HepG2 (cell line): ENCODE measurements around the gene LCA5.

ENCODE experiments used
- ELF1 ChIP-seq: sonication (generic); formaldehyde crosslinking; IDR thresholded peaks from 2 replicates; pipeline ENCODE4 v1.4.0; 2020; ENCODE audit warnings: missing genetic modification reagents
- GABPA ChIP-seq, 2 experiments: IDR thresholded peaks; 2 replicates each; pipeline ENCODE4 v1.6.1; 2011 to 2016; ENCODE audit warnings: low read depth in 2 of 2, low read length in 1 of 2, missing biosample characterization in 1 of 2, missing genetic modification characterization in 1 of 2
- HDAC1 ChIP-seq: sonication (generic); formaldehyde crosslinking; IDR thresholded peaks from 2 replicates; pipeline ENCODE4 v1.5.1; 2020; ENCODE audit warnings: mild to moderate bottlenecking, missing genetic modification reagents
- MAFF ChIP-seq: IDR thresholded peaks from 2 replicates; pipeline ENCODE4 v1.6.1; 2011; ENCODE audit warnings: low read depth, low read length, improper control_type of control experiment
- MYNN ChIP-seq: sonication (generic); formaldehyde crosslinking; IDR thresholded peaks from 2 replicates; pipeline ENCODE4 v1.4.0; 2020; ENCODE audit warnings: mild to moderate bottlenecking, low read depth, missing genetic modification reagents
- NCOA1 ChIP-seq: sonication (generic); formaldehyde crosslinking; IDR thresholded peaks from 2 replicates; pipeline ENCODE4 v1.9.0; 2021; ENCODE audit warnings: missing genetic modification reagents
- NFKBIZ ChIP-seq: IDR thresholded peaks from 2 replicates; pipeline ENCODE4 v1.6.1; 2018; ENCODE audit warnings: missing genetic modification reagents, missing compliant biosample characterization
- TAF1 ChIP-seq: sonication (generic); formaldehyde crosslinking; IDR thresholded peaks from 2 replicates; pipeline ENCODE4 v1.4.0; 2020; ENCODE audit warnings: missing genetic modification reagents
- ZFP90 ChIP-seq: sonication (generic); formaldehyde crosslinking; IDR thresholded peaks from 2 replicates; pipeline ENCODE4 v1.8.0; 2022; ENCODE audit warnings: missing genetic modification reagents, mild to moderate bottlenecking, inconsistent platforms, borderline replicate concordance
- ZNF747 ChIP-seq: sonication (generic); formaldehyde crosslinking; IDR thresholded peaks from 2 replicates; pipeline ENCODE4 v1.8.1; 2023; ENCODE audit warnings: missing genetic modification reagents, mild to moderate bottlenecking, borderline replicate concordance
- TF ChIP-seq, protein P1 (sequence below): sonication (generic); formaldehyde crosslinking; IDR thresholded peaks from 2 replicates; pipeline ENCODE4 v1.5.0; 2020; ENCODE audit warnings: mild to moderate bottlenecking, missing genetic modification reagents, moderate library complexity
- TF ChIP-seq, protein P2 (sequence below): sonication (generic); formaldehyde crosslinking; IDR thresholded peaks from one replicate; pipeline ENCODE4 v1.5.1; 2020; ENCODE audit warnings: mild to moderate bottlenecking, missing genetic modification reagents; ENCODE audit errors: not compliant biosample characterization

DNA sequence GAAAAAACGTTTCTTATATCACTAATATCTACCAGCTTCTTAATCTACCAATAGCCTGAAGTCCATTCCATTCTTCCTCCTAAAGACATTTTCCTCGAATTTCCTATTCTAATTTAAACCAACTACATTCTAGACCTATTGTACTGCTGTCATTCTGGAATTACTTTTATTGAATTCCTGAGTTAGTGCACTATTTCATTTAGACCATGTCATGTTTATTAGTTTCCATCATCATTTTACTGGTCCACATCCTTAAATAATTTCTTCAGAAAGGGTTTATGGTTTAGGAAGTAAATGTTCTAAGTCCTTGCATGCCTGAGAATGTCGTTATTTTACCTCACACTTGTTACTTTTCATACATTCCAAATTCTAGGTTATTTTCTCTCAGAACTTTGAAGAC lies 13.2 kb downstream of the LCA5 start:
- TF ChIP-seq NCOA1 = no peak
- TF ChIP-seq, protein P1, sequence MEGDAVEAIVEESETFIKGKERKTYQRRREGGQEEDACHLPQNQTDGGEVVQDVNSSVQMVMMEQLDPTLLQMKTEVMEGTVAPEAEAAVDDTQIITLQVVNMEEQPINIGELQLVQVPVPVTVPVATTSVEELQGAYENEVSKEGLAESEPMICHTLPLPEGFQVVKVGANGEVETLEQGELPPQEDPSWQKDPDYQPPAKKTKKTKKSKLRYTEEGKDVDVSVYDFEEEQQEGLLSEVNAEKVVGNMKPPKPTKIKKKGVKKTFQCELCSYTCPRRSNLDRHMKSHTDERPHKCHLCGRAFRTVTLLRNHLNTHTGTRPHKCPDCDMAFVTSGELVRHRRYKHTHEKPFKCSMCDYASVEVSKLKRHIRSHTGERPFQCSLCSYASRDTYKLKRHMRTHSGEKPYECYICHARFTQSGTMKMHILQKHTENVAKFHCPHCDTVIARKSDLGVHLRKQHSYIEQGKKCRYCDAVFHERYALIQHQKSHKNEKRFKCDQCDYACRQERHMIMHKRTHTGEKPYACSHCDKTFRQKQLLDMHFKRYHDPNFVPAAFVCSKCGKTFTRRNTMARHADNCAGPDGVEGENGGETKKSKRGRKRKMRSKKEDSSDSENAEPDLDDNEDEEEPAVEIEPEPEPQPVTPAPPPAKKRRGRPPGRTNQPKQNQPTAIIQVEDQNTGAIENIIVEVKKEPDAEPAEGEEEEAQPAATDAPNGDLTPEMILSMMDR (CRISPR knock-in tag) = no peak
- no peak for TF ChIP-seq TAF1 (CRISPR knock-in tag)
- no peak for TF ChIP-seq ELF1
- no peak for TF ChIP-seq HDAC1 (CRISPR knock-in tag)
- no peak for TF ChIP-seq ZNF747 (CRISPR knock-in tag)
- TF ChIP-seq, protein P2, sequence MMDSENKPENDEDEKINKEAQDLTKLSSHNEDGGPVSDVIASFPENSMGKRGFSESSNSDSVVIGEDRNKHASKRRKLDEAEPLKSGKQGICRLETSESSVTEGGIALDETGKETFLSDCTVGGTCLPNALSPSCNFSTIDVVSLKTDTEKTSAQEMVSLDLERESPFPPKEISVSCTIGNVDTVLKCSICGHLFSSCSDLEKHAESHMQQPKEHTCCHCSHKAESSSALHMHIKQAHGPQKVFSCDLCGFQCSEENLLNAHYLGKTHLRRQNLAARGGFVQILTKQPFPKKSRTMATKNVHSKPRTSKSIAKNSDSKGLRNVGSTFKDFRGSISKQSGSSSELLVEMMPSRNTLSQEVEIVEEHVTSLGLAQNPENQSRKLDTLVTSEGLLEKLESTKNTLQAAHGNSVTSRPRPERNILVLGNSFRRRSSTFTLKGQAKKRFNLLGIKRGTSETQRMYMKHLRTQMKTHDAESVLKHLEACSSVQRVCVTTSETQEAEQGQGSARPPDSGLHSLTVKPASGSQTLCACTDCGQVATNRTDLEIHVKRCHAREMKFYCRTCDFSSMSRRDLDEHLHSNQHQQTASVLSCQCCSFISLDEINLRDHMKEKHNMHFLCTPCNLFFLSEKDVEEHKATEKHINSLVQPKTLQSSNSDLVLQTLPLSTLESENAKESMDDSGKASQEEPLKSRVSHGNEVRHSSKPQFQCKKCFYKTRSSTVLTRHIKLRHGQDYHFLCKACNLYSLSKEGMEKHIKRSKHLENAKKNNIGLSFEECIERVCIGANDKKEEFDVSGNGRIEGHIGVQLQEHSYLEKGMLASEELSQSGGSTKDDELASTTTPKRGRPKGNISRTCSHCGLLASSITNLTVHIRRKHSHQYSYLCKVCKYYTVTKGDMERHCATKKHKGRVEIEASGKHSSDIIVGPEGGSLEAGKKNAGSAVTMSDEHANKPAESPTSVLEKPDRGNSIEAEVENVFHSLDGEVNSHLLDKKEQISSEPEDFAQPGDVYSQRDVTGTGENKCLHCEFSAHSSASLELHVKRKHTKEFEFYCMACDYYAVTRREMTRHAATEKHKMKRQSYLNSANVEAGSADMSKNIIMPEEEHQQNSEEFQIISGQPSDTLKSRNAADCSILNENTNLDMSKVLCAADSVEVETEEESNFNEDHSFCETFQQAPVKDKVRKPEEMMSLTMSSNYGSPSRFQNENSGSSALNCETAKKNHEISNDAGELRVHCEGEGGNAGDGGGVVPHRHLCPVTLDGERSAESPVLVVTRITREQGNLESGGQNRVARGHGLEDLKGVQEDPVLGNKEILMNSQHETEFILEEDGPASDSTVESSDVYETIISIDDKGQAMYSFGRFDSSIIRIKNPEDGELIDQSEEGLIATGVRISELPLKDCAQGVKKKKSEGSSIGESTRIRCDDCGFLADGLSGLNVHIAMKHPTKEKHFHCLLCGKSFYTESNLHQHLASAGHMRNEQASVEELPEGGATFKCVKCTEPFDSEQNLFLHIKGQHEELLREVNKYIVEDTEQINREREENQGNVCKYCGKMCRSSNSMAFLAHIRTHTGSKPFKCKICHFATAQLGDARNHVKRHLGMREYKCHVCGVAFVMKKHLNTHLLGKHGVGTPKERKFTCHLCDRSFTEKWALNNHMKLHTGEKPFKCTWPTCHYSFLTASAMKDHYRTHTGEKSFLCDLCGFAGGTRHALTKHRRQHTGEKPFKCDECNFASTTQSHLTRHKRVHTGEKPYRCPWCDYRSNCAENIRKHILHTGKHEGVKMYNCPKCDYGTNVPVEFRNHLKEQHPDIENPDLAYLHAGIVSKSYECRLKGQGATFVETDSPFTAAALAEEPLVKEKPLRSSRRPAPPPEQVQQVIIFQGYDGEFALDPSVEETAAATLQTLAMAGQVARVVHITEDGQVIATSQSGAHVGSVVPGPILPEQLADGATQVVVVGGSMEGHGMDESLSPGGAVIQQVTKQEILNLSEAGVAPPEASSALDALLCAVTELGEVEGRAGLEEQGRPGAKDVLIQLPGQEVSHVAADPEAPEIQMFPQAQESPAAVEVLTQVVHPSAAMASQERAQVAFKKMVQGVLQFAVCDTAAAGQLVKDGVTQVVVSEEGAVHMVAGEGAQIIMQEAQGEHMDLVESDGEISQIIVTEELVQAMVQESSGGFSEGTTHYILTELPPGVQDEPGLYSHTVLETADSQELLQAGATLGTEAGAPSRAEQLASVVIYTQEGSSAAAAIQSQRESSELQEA (CRISPR knock-in tag) = no peak
- TF ChIP-seq GABPA (IDR thresholded peaks at IDR 0.05; ENCODE audit: low read depth, low read length) = no peak
- no peak for TF ChIP-seq GABPA (CRISPR knock-in tag; IDR thresholded peaks at IDR 0.05; ENCODE audit: low read depth)
- no peak for TF ChIP-seq MAFF
- no peak for TF ChIP-seq ZFP90 (CRISPR knock-in tag)
- no peak for TF ChIP-seq MYNN (CRISPR knock-in tag)
- no peak for TF ChIP-seq NFKBIZ (CRISPR knock-in tag)
